ENCODE data around the gene OLFML2B. TPM values are rescaled to one million over a fixed set of nuclear protein-coding genes. Genes with fewer than 3 reads are reported as not detected.

The OLFML2B gene
- total and polyA plus RNA-seq, 2 of the 13 experiments (the other 11 are each of a cell fraction or from before 2014, with no cell fraction given): not detected

DNA sequence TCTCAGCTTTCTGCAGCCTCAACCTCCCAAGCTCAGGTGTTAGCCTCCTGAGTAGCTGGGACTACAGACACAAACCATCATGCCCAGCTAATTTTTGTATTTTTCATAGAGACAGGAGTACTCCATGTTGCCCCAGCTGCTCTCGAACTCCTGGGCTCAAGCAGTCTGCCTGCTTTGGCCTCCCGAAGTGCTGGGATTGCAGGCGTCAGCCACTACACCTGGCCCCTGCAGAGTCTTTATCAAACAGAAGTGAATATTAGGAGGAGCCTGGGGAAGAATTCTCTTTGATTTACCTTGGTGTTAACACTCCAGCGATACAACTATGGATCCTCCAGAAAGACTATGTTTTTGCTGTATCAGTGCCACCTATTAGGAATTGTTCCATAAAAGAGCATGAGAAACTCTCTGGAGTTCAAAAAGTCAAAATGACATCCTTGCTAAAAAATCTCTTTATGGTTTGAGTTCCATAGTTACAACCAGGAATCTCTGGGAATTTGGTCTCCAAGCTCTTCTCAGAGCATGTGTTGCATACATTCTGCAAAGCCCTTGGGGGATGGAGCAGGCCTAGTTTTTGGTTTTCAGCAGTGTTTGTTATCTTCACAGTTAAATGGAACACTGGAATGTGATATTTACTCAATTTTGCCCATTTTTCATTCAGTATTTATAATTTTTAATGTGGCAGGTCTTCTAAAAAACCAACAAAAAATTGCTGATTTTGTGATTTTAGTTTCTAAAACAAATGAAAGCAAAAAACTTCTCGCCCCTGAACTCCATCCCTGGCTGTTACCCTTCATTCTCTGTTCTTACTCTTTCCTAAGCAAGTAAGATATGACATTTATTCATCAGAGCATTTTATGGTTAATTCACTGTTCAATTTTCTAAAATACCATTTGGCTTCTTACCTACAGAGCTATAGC is 77.3 kb downstream of the OLFML2B start:
- Histone ChIP-seq H3K79me2 (ENCODE audit: insufficient read depth, low read length) (no peaks in the 10 kb centered on the region), H3K4me2 (ENCODE audit: low read depth, low read length) (no peak overlapping the region), H3K4me1 (ENCODE audit: insufficient read depth, low read length) (peaks cover 4% of the 10 kb centered on the region; the same call in 1 of the 2 replicates), H3K27ac (ENCODE audit: extremely low read length, insufficient read depth, low read length) (no peak overlapping the region), H3K4me3 (replicated peaks in 1 of 3; ENCODE audit: insufficient read depth in 1 of 3, low read depth in 2 of 3, low read length in 3 of 3) (no peak overlapping the region), H3K27me3 (ENCODE audit: control insufficient read depth in 1 of 2, insufficient read depth in 2 of 2, low read length in 2 of 2) (no peaks in the 10 kb centered on the region), H3K36me3 (replicated peaks in 1 of 2; ENCODE audit: control insufficient read depth in 1 of 2, insufficient read depth in 2 of 2, low read length in 2 of 2) (peaks cover 5 to 6% of the 10 kb centered on the region in 2 experiments; a peak in 3 of 5 replicates), H3K9ac (ENCODE audit: insufficient read depth, low read depth, low read length) (no peak overlapping the region), H3K9me3 (ENCODE audit: low read length) (no peaks in the 10 kb centered on the region), H4K20me1 (ENCODE audit: insufficient read depth, low read length) (no peaks in the 10 kb centered on the region), H2AFZ (ENCODE audit: low read length) (no peak overlapping the region)
- no peak for DNase-seq (ENCODE audit: low spot score)
- ChIA-PET CTCF (ENCODE audit: low intra/inter-chr PET ratio, low total read pairs) (no interaction called here), POLR2A (no interaction called here)
- no TSS peak for BruUV-seq (replicated peaks)
- no peak for FAIRE-seq
- WGBS (ENCODE audit: low lambda C conversion rate): 97% methylated on average over 5 of the region's 5 CpGs
- in situ Hi-C loops (cut with HindIII; ENCODE audit: extremely low pct_ligation_motif_present, low pct_unique_long_range_greater_than_20kb): no loop called here
- TF ChIP-seq MAFK (conservative IDR thresholded peaks at IDR 0.05 in 1 of 2, IDR thresholded peaks at IDR 0.05 in 1 of 2; ENCODE audit: low read length in 2 of 2) (peak; percentile 62 to 81), MAFF (IDR thresholded peaks at IDR 0.05; ENCODE audit: low read depth, low read length) (peak; percentile 66)
- TF ChIP-seq, protein P1, sequence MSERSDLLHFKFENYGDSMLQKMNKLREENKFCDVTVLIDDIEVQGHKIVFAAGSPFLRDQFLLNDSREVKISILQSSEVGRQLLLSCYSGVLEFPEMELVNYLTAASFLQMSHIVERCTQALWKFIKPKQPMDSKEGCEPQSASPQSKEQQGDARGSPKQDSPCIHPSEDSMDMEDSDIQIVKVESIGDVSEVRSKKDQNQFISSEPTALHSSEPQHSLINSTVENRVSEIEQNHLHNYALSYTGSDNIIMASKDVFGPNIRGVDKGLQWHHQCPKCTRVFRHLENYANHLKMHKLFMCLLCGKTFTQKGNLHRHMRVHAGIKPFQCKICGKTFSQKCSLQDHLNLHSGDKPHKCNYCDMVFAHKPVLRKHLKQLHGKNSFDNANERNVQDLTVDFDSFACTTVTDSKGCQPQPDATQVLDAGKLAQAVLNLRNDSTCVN (CRISPR knock-in tag; IDR thresholded peaks at IDR 0.05; ENCODE audit: borderline replicate concordance): no peak
- intact Hi-C loops (cut with micrococcal nuclease; ENCODE audit: unreplicated experiment): loop anchor here (10.0 kb wide), 1 partner anchor 82 kb away; no protein-coding TSS in a partner anchor
- no peak for ATAC-seq

DNA sequence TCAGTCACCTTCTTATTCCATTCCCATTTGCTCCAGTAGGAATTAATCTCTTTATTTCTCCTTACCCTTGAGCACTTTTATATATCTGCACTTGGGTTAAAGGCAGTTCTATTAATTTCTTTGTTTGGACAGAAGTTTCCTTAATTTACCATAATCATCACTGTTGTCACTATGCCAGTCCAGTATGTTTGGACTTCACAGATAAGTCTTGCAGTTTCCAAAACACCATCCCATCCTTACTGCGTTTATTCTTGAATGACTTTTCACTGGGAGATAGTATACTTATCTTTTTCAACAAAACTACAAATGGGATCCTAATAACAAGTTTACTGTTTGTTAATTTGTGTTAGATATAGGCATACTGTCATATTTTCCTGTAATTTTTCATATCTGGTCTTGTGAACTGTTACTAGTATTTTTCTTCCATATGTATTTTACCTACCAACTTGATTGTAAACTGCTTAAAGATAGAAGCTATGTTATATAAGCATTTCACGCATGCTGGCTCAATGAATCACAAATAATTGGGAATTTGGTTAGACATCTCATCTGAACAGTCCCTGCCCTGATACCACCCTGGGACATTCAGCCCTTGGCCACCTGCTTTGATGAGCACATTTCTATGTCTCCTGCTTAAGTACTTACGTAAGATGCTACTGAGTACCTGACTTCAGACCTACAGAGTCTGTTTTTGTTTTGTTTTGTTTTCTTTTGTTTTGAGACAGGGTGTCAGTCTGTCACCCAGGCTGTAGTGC is 78.2 kb downstream of the OLFML2B start:
- no peak overlapping the region for H3K9ac ChIP-seq (ENCODE audit: insufficient read depth, low read depth, low read length)
- H3K4me2 ChIP-seq (ENCODE audit: low read depth, low read length): no peak overlapping the region
- no peak for DNase-seq (ENCODE audit: low spot score)
- FAIRE-seq: no peak
- in situ Hi-C loops (cut with HindIII; ENCODE audit: extremely low pct_ligation_motif_present, low pct_unique_long_range_greater_than_20kb): no loop called here
- no peaks in the 10 kb centered on the region for H4K20me1 ChIP-seq (ENCODE audit: insufficient read depth, low read length)
- peaks cover 11% of the 10 kb centered on the region for H3K4me1 ChIP-seq (ENCODE audit: insufficient read depth, low read length)
- no TSS peak for BruUV-seq (replicated peaks)
- H3K79me2 ChIP-seq (ENCODE audit: insufficient read depth, low read length): no peaks in the 10 kb centered on the region
- no peaks in the 10 kb centered on the region for H3K9me3 ChIP-seq (ENCODE audit: low read length)
- peaks cover 5 to 6% of the 10 kb centered on the region in 2 experiments; a peak in 3 of 5 replicates for H3K36me3 ChIP-seq (replicated peaks in 1 of 2; ENCODE audit: control insufficient read depth in 1 of 2, insufficient read depth in 2 of 2, low read length in 2 of 2)
- no peaks in the 10 kb centered on the region for H3K27me3 ChIP-seq (ENCODE audit: control insufficient read depth in 1 of 2, insufficient read depth in 2 of 2, low read length in 2 of 2)
- no peak overlapping the region for H3K4me3 ChIP-seq (replicated peaks in 1 of 3; ENCODE audit: insufficient read depth in 1 of 3, low read depth in 2 of 3, low read length in 3 of 3)
- intact Hi-C loops (cut with micrococcal nuclease; ENCODE audit: unreplicated experiment): loop anchor here (10.0 kb wide), 1 partner anchor 81 kb away; no protein-coding TSS in a partner anchor
- ChIA-PET POLR2A (no interaction called here), CTCF (ENCODE audit: low intra/inter-chr PET ratio, low total read pairs) (no interaction called here)
- WGBS (ENCODE audit: low lambda C conversion rate): 94% methylated on average over 3 of the region's 3 CpGs
- no peak for ATAC-seq
- no peak overlapping the region for H2AFZ ChIP-seq (ENCODE audit: low read length)
- no peak overlapping the region for H3K27ac ChIP-seq (ENCODE audit: extremely low read length, insufficient read depth, low read length)
- TF ChIP-seq, protein P2, sequence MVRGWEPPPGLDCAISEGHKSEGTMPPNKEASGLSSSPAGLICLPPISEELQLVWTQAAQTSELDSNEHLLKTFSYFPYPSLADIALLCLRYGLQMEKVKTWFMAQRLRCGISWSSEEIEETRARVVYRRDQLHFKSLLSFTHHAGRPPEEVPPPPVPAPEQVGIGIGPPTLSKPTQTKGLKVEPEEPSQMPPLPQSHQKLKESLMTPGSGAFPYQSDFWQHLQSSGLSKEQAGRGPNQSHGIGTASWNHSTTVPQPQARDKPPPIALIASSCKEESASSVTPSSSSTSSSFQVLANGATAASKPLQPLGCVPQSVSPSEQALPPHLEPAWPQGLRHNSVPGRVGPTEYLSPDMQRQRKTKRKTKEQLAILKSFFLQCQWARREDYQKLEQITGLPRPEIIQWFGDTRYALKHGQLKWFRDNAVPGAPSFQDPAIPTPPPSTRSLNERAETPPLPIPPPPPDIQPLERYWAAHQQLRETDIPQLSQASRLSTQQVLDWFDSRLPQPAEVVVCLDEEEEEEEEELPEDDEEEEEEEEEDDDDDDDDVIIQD (CRISPR knock-in tag; IDR thresholded peaks at IDR 0.05; ENCODE audit: low read depth): no peak
- no peak for TF ChIP-seq MAFF (IDR thresholded peaks at IDR 0.05; ENCODE audit: low read depth, low read length)
- TF ChIP-seq HNRNPUL1 (IDR thresholded peaks at IDR 0.05; ENCODE audit: low read depth, low read length): no peak
- TF ChIP-seq, protein P3, sequence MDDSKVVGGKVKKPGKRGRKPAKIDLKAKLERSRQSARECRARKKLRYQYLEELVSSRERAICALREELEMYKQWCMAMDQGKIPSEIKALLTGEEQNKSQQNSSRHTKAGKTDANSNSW (CRISPR knock-in tag; IDR thresholded peaks at IDR 0.05; ENCODE audit: borderline replicate concordance): no peak
- TF ChIP-seq, protein P4, sequence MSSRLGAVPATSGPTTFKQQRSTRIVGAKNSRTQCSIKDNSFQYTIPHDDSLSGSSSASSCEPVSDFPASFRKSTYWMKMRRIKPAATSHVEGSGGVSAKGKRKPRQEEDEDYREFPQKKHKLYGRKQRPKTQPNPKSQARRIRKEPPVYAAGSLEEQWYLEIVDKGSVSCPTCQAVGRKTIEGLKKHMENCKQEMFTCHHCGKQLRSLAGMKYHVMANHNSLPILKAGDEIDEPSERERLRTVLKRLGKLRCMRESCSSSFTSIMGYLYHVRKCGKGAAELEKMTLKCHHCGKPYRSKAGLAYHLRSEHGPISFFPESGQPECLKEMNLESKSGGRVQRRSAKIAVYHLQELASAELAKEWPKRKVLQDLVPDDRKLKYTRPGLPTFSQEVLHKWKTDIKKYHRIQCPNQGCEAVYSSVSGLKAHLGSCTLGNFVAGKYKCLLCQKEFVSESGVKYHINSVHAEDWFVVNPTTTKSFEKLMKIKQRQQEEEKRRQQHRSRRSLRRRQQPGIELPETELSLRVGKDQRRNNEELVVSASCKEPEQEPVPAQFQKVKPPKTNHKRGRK (CRISPR knock-in tag; IDR thresholded peaks at IDR 0.05): no peak
- no peak for TF ChIP-seq ZNF441 (CRISPR knock-in tag; IDR thresholded peaks at IDR 0.05; ENCODE audit: borderline replicate concordance)
- TF ChIP-seq ZNF781 (CRISPR knock-in tag; IDR thresholded peaks at IDR 0.05; ENCODE audit: borderline replicate concordance, not compliant biosample characterization): no peak
- TF ChIP-seq BRCA1 (CRISPR knock-in tag; IDR thresholded peaks at IDR 0.05): no peak
